Fibroblast of the aortic adventitia (primary cell): Measurements from ENCODE around the gene PAX5. TPM values are rescaled to one million over a fixed set of nuclear protein-coding genes. Genes with fewer than 3 reads are reported as not detected.
A peak's percentile ranks its signal among the peaks of the same experiment; 100 is the strongest.

Experiments
- DNase-seq: peaks from one replicate; pipeline ENCODE4 v3.0.0-alpha.2; 2010; ENCODE audit warnings: low read depth
- H3K4me3 ChIP-seq: 2 replicates; pipeline ENCODE4 v1.5.1; 2011; ENCODE audit warnings: low read depth, mild to moderate bottlenecking, control low read depth, low read length, moderate library complexity
- CTCF ChIP-seq: IDR thresholded peaks from 2 replicates; pipeline ENCODE4 v1.5.1; 2011; ENCODE audit warnings: mild to moderate bottlenecking, low read length, control low read depth, inconsistent platforms; ENCODE audit not compliant: insufficient read depth
- total RNA-seq: library from RNA; depleted of rRNA; stranded (reverse); fragments of >200 nt; gene quantifications from 2 replicates; pipeline ENCODE4 v1.2.3, GENCODE V29; 2012; ENCODE audit warnings: low replicate concordance

PAX5 gene
- total RNA-seq, 1 donor = not detected

DNA sequence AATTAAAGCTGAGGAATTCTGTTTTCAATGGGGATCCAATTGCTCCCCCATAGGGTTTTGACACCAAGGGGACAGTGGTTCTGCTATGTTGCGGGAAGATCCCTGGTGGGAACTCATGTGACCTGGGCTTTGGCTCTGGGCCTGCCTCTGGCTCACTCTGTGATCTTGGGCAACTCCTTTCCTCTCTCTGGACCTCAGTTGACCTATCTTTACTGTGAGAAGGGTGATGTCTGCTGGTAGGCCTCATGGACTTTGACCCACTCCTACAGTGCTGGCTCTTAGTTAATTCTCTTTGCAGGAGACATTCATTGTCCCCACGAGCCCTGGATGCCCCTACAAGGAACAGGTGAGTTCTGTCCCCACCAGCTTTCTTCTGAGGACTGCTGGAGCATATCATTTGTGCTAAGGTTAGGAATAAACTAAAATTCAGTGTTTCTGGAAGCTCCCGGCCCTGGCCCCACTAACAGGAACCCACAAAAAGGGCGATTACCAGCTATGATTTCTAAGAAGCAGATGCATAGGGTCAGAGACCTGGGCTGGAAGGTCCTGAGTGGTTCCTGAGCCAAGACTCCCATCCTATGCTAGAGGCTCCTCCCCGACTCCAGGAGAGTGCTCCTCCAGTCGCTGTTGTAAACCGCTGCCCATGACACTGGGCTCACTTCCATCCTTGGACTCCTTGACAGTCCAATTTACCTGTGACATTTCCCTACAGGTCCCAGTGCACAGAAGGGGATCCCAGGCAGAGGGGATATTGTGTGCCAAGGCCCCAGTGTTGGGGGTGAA, 218.3 kb downstream of the PAX5 start:
- H3K4me3 ChIP-seq = no peak overlapping the region
- TF ChIP-seq CTCF = no peak
- no peak for DNase-seq

GRCh38 chr9:36815023-36815422, 219.0 kb downstream of the PAX5 start:
- no peak for TF ChIP-seq CTCF
- no peak for DNase-seq
- H3K4me3 ChIP-seq = no peak overlapping the region

GRCh38 chr9:36813154-36813553, 220.9 kb downstream of the PAX5 start:
- TF ChIP-seq CTCF = no peak
- no peak for DNase-seq
- H3K4me3 ChIP-seq = no peak overlapping the region

DNA sequence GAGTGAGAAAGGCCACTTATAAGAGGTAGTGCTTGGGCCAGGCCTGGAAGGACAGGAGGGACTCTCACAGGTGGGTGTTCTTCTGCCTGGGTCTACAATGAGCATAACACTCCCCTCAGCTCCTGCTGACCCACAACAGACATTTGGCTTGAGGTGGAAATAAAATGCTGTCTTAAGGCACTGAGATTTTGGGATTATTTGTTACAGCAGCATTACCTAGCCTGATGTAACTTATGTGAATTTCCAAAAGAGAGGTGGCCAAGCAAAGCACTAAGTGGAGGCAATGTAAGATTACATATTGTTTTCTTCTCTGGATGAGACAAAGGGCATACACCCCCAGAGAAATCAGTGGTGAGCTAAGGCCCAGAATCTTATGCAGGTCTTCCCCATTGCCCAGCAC, 221.5 kb downstream of the PAX5 start:
- H3K4me3 ChIP-seq = no peak overlapping the region
- no peak for DNase-seq
- no peak for TF ChIP-seq CTCF

DNA sequence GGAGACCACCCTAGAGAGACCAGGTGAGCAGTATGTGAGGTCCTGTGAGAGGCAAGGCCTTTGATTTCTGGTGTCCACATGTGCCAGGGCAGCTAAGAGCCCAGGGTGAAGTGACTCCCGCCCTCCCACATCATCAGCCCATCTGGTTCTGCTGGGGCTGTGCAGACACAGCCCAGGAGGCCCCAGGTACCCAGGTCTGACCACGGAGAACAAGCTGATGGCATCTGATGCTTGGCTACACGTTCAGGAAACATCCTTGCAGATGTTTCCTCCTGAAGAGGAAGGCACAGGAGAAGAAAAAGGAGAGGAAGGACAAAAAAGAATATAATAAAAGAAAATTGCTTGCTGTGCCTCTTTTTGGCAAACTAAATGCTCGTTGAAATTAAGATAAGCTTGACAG, 225.8 kb downstream of the PAX5 start:
- no peak for DNase-seq
- no peak overlapping the region for H3K4me3 ChIP-seq
- TF ChIP-seq CTCF = no peak

DNA sequence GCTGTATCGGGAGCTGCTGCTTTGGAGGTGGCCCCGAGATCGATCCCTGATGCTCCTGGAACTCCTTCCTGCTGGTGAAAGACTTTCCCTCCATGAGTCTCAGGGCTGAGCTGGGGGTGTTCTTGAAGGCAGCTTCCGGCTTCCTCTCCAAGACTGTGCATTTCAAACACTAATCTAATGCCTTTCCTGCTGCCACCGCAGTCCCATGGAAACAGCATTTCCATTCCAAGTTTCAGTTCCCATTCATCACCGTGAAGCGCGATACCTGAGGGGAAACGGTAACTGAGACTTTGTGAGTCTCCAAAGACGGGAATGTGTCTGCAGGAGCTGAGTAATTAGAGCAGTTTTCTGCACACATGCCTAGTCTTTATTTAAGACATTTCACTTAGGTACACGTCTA, 230.1 kb downstream of the PAX5 start:
- no peak overlapping the region for H3K4me3 ChIP-seq
- DNase-seq = no peak
- TF ChIP-seq CTCF = no peak

DNA sequence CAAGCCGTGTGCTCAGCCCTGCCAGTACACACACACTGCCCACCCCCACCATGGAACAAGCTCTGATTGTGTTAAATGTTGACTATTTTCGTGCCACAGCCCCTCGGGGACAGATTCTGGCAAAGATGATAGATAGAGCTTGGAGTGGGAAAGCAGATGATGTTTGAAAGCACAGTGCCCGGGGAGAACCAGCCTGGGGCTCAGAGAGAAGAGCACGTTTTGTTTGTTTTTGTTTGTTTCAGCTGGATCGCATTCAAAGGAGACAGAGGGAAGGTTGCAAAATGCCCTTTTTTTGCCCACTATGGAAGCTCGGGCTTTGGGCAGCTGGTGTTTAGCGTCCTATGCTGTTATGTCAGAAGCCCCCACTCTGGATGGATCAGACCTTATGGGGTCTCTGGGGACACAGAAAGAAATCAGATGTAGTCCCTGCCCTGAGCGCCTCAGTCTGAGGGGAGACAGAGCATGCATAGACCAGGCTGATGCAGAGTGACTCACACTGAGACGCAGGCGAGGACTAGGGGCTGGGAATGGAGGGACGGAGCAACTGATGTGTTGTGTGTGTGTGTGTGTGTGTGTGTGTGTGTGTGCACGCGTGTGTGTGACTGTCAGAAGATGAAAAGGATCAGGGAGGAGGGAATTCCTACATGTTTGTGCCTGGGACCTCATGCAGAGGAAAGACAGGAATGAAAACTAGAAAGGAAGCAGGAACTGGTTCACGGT, 231.7 kb downstream of the PAX5 start:
- no peak for TF ChIP-seq CTCF
- peak; percentile 20 for DNase-seq
- H3K4me3 ChIP-seq = no peak overlapping the region
